ENCODE results near the gene CRYAA.

Gene CRYAA

GRCh38 chr21:43203591-43203990, 34.8 kb downstream of the CRYAA start:
- no peak for DNase-seq (ENCODE audit: low read depth)

DNA sequence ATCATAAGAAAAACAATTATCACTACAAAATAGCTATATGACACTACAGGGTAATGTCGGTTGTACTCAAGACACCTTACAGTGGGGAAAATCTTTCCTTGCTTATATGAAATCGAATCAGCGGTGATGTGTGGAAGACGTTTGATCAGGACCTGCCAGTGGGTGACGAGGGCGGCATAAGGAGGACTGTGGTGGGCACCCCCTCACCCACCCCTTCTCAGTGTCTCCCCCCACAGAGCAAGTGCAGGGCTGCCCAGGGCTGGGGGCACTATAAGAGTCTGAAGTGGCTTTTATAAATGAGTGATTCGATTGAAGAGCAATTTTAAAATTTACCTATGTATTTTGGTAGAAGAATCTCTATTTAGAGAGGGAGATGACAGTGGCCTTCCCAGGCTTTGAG, 35.8 kb downstream of the CRYAA start:
- DNase-seq (ENCODE audit: low read depth): no peak

- DNase-seq (ENCODE audit: low read depth): no peak
Measured at GRCh38 chr21:43206231-43207042, 37.6 kb downstream of the CRYAA start.

- DNase-seq (ENCODE audit: low read depth): no peak
Measured at GRCh38 chr21:43207043-43207315, 38.2 kb downstream of the CRYAA start.

DNA sequence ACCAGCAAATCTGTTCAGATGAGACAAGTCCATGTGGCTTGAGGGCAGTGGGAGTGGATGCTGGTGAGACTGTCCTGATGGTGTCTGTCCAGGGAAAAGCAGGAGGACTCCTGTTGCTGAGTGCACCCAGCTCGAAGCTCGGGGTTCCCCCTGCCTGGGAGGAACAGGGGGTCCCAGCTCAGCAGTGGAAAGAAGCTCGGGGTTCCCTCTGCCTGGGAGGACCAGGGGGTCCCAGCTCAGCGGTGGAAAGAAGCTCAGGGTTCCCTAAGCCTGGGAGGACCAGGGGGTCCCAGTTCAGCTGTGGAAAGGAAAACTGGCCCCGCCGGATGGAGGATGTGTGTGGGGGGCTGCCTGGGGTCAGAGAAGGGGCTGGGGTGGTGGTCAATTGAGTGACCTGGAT, 39.1 kb downstream of the CRYAA start:
- DNase-seq (ENCODE audit: low read depth): no peak

GRCh38 chr21:43208561-43209332, 39.9 kb downstream of the CRYAA start:
- DNase-seq (ENCODE audit: low read depth): no peak

DNA sequence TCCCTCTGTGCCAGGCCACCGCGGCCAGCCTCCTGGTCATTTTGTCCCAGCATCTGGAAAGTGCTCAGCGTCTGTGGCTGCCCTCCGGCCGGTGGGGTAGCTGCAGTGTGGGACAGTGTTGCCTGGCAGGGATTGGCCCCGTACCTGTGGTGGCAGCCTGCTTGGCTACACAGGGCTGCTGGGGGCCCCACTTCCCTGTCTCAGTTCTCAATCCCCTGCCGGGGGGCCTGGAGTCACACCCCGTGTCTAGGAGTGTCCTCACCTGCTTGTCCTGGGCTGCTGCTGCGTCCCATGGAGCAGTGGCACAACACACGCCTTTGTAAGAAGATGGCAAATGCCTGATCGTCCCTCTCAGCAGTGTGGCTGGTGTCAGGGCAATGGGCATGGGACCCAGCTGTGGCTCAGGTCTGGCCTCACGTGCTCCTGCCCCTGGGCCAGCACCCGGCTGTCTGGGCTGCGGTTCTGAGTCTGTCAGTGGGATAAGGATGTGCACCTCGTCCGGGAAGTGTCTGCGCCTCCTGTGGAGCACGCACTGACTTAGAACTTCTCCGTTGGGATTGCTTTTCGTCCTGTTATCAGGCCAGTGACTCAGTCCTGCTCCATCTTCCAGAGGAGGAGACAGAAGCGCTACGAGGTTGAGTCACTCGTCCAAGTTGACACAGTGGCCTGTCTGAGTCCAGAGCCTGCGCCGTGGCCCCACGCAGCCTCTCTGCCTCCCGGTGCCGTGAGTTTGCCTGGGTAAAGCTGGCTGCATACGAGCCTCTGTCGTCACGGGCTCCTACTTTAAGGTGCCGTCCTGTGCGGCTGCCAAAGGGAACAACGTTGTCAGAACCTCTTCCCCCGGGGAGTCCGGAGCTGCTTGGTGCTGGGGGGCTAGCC, 41.0 kb downstream of the CRYAA start:
- no peak for DNase-seq (ENCODE audit: low read depth)

DNA sequence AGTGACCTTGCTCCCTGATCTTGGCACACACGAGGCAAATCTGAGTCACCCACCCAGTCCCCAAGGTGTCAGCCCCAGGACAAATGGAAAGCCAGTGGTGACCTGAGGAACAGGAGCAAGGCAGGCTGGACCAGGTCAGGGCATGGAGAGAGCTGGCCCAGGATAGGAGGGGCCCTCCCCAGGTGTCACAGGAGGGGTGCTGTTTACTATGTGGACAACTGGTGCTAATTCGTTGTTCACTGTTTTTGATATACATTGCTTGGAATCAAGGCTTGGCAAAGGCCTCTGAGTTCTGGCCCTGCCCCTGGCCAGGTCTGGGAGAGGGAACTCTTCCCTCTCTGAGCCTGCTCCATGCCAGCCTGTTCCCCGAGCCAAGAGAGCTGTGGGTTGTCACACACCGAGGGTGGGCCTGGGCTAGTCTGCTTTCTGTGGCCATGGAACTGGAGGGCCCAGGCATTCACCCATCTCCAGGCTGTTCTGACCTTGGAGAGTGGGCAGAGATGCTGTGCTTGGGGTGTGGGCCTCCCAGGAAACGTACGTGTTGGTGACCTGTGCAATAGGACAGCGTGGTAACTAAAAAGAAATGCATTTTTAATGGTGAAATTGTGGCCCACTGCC, 41.8 kb downstream of the CRYAA start:
- no peak for DNase-seq (ENCODE audit: low read depth)

DNA sequence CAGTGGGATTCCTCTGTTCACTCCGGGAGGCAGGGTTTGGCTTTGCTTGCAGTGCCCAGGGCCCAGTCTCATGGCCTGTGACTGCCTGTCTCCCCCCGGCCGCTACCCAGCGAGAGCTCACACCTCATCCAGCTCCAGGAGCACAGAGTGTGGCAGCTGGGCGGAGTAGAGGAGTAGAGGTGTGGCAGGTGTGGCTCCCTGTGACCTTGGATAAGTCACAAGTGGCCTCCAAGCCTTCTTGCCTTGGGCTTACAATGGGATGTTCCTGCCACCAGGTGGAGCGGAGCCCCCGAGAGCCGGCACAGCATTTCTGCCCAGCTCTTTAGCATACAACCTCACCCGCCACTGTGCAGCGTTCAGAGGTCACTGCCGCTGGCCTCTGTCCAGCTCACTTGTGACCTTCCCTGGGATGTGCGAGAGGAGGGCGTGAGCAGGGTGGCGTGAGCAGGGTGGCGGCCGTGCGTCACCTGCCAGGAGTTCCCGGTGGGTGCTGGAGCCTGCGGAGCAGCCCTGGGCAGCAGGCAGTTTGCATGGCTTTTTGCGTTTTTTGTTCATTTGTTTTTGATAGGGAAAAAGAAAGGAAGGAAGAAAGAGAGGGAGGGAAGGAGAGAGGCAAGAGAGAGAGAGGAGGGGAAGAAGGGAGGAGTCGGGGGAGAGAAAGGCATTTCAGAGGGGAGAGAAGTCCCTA, 42.4 kb downstream of the CRYAA start:
- DNase-seq (ENCODE audit: low read depth): no peak

DNA sequence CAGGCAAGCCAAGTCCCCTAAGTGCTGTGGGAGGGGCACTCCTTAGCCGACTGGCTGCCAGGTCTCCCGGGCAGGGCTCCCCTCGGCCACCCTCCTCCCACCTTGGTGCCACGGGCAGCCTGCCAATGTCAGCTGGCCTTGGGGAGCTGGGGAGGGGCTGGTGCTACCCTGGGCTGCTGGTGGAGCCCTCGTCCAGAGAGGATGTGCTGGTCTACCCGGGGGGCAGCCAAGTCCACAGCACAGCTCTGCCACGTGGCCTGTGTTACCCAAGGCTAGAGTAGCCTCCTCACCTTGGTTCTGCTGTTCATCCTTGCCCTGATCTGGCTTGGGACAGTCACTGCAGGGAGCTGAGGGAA, 42.9 kb downstream of the CRYAA start:
- DNase-seq (ENCODE audit: low read depth): no peak
